ENCODE data around the gene CDC42BPB.

- TF ChIP-seq EZH2 (IDR thresholded peaks at IDR 0.05; ENCODE audit: insufficient read depth, poor library complexity, severe bottlenecking), result no peak
- TF ChIP-seq EZH2phosphoT487 (IDR thresholded peaks at IDR 0.05; ENCODE audit: insufficient read depth, low read depth), result no peak
Observed at GRCh38 chr14:103008126-103008525, 49.2 kb downstream of the CDC42BPB start.

All from GM23248 (cell line).